Measurements from ENCODE around the gene SLC22A6. TPM values are rescaled to one million over a fixed set of nuclear protein-coding genes. Genes with fewer than 3 reads are reported as not detected.

The SLC22A6 gene
- polyA plus RNA-seq, 1 donor (not counting 4 experiments of a cell fraction or from before 2014, with no cell fraction given), result not detected

GRCh38 chr11:62930666-62931065, 54.1 kb downstream of the SLC22A6 start:
- Histone ChIP-seq H2AFZ (ENCODE audit: control insufficient read depth, low read length) (no peak overlapping the region), H4K20me1 (ENCODE audit: control insufficient read depth, extremely low read depth, insufficient read depth, low read length) (no peaks in the 10 kb centered on the region), H3K27ac (ENCODE audit: control insufficient read depth, insufficient read depth, low read length) (no peak overlapping the region), H3K9ac (ENCODE audit: control insufficient read depth, extremely low read depth, insufficient read depth, low read length) (no peak overlapping the region), H3K27me3 (ENCODE audit: control insufficient read depth, extremely low read depth, insufficient read depth, low read length) (peaks cover 36% of the 10 kb centered on the region), H3K4me1 (ENCODE audit: control insufficient read depth, extremely low read depth, insufficient read depth, low read length) (no peaks in the 10 kb centered on the region), H3K4me3 (ENCODE audit: control insufficient read depth in 2 of 3, extremely low read depth in 1 of 3, insufficient read depth in 2 of 3, low read depth in 1 of 3, low read length in 3 of 3) (no peak overlapping the region), H3K9me1 (ENCODE audit: control insufficient read depth, extremely low read depth, insufficient read depth, low read length) (no peaks in the 10 kb centered on the region), H3K79me2 (ENCODE audit: control insufficient read depth, insufficient read depth, low read length) (no peaks in the 10 kb centered on the region), H3K9me3 (ENCODE audit: control insufficient read depth, low read depth, low read length) (no peaks in the 10 kb centered on the region), H3K4me2 (ENCODE audit: control insufficient read depth, extremely low read depth, insufficient read depth, low read depth, low read length) (no peak overlapping the region), H3K36me3 (ENCODE audit: control insufficient read depth in 2 of 2, extremely low read depth in 1 of 2, insufficient read depth in 2 of 2, low read length in 2 of 2) (no peaks in the 10 kb centered on the region)
- no peak for FAIRE-seq
- no peak for DNase-seq (ENCODE audit: low read depth, low spot score)
- no peak for TF ChIP-seq EZH2 (IDR thresholded peaks at IDR 0.05; ENCODE audit: low read length)
- TF ChIP-seq, protein P1, sequence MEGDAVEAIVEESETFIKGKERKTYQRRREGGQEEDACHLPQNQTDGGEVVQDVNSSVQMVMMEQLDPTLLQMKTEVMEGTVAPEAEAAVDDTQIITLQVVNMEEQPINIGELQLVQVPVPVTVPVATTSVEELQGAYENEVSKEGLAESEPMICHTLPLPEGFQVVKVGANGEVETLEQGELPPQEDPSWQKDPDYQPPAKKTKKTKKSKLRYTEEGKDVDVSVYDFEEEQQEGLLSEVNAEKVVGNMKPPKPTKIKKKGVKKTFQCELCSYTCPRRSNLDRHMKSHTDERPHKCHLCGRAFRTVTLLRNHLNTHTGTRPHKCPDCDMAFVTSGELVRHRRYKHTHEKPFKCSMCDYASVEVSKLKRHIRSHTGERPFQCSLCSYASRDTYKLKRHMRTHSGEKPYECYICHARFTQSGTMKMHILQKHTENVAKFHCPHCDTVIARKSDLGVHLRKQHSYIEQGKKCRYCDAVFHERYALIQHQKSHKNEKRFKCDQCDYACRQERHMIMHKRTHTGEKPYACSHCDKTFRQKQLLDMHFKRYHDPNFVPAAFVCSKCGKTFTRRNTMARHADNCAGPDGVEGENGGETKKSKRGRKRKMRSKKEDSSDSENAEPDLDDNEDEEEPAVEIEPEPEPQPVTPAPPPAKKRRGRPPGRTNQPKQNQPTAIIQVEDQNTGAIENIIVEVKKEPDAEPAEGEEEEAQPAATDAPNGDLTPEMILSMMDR (optimal IDR thresholded peaks at IDR 0.05 in 1 of 3, IDR thresholded peaks at IDR 0.05 in 1 of 3, conservative IDR thresholded peaks at IDR 0.05 in 1 of 3; ENCODE audit: extremely low read depth in 1 of 3, insufficient read depth in 2 of 3, low read length in 3 of 3), result no peak
- dilution Hi-C loops (cut with MboI; ENCODE audit: extremely low pct_ligation_motif_present, low sequenced_read_pairs), result no loop called here

DNA sequence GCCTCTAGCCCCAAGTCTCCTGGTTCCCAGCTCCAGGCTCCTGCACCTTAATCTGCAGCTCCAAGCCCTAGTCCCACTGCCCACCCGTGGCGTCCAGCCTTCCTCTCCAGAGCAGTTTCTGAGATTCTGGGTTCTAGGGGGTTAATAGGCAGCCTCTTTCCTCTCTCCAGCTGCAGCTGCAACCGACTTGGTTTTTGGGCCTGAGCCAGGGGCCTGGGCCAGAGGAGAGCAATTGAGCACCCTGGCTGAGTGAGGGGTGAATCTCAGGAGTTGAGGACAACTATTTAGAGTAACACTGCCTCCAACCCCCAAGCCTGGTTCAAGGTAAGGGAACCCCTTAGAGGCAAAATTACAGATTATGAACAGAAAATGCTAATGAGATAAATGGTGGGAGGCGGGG, 54.6 kb downstream of the SLC22A6 start:
- dilution Hi-C loops (cut with MboI; ENCODE audit: extremely low pct_ligation_motif_present, low sequenced_read_pairs), result no loop called here
- Histone ChIP-seq H3K4me3 (ENCODE audit: control insufficient read depth in 2 of 3, extremely low read depth in 1 of 3, insufficient read depth in 2 of 3, low read depth in 1 of 3, low read length in 3 of 3) (no peak overlapping the region), H4K20me1 (ENCODE audit: control insufficient read depth, extremely low read depth, insufficient read depth, low read length) (no peaks in the 10 kb centered on the region), H3K36me3 (ENCODE audit: control insufficient read depth in 2 of 2, extremely low read depth in 1 of 2, insufficient read depth in 2 of 2, low read length in 2 of 2) (no peaks in the 10 kb centered on the region), H3K4me2 (ENCODE audit: control insufficient read depth, extremely low read depth, insufficient read depth, low read depth, low read length) (no peak overlapping the region), H2AFZ (ENCODE audit: control insufficient read depth, low read length) (no peak overlapping the region), H3K9me1 (ENCODE audit: control insufficient read depth, extremely low read depth, insufficient read depth, low read length) (no peaks in the 10 kb centered on the region), H3K27ac (ENCODE audit: control insufficient read depth, insufficient read depth, low read length) (no peak overlapping the region), H3K9me3 (ENCODE audit: control insufficient read depth, low read depth, low read length) (no peaks in the 10 kb centered on the region), H3K79me2 (ENCODE audit: control insufficient read depth, insufficient read depth, low read length) (no peaks in the 10 kb centered on the region), H3K9ac (ENCODE audit: control insufficient read depth, extremely low read depth, insufficient read depth, low read length) (no peak overlapping the region), H3K4me1 (ENCODE audit: control insufficient read depth, extremely low read depth, insufficient read depth, low read length) (no peaks in the 10 kb centered on the region), H3K27me3 (ENCODE audit: control insufficient read depth, extremely low read depth, insufficient read depth, low read length) (peaks cover 41% of the 10 kb centered on the region)
- TF ChIP-seq EZH2 (IDR thresholded peaks at IDR 0.05; ENCODE audit: low read length), result no peak
- TF ChIP-seq, protein P1 (optimal IDR thresholded peaks at IDR 0.05 in 1 of 3, IDR thresholded peaks at IDR 0.05 in 1 of 3, conservative IDR thresholded peaks at IDR 0.05 in 1 of 3; ENCODE audit: extremely low read depth in 1 of 3, insufficient read depth in 2 of 3, low read length in 3 of 3), result no peak
- no peak for DNase-seq (ENCODE audit: low read depth, low spot score)
- no peak for FAIRE-seq

Measured in keratinocyte (primary cell).